Tibial nerve (tissue), 4 donors: ENCODE data around the gene SLC2A6. TPM values are rescaled to one million over a fixed set of nuclear protein-coding genes. Genes with fewer than 3 reads are reported as not detected.
"Not testable (repeated sequence)": the region's sequence is repeated elsewhere in the genome, so short reads cannot be mapped to it uniquely, and the experiment has no call there.

Experiments used
- DNase-seq, 2 donors: peaks; one replicate each; pipeline ENCODE4 v3.0.0-alpha.2; 2019; ENCODE audit warnings: low spot score in 2 of 2
- H3K27ac ChIP-seq, 4 donors: fragments of 200-600 bp; sonication (generic) in 3 of 4; one replicate each; pipeline ENCODE4 v1.5.1; 2017 to 2019; ENCODE audit warnings: mild to moderate bottlenecking in 1 of 4
- H3K27me3 ChIP-seq, 2 donors: fragments of 200-600 bp; sonication (generic) in 1 of 2; one replicate each; pipeline versions ENCODE4 v1.5.1 to v1.6.0; 2017 to 2019
- H3K36me3 ChIP-seq, 3 donors: fragments of 200-600 bp; sonication (generic); one replicate each; pipeline ENCODE4 v1.5.1; 2018 to 2019
- H3K4me1 ChIP-seq, 4 donors: fragments of 200-600 bp; sonication (generic) in 3 of 4; one replicate each; pipeline ENCODE4 v1.5.1; 2017 to 2019
- H3K4me3 ChIP-seq, 4 donors: fragments of 200-600 bp; sonication (generic) in 3 of 4; one replicate each; pipeline ENCODE4 v1.5.1; 2017 to 2019; ENCODE audit warnings: mild to moderate bottlenecking in 1 of 4, moderate library complexity in 1 of 4
- H3K9me3 ChIP-seq, 4 donors: fragments of 200-600 bp; sonication (generic) in 3 of 4; one replicate each; pipeline ENCODE4 v1.5.1; 2017 to 2019
- CTCF ChIP-seq, 5 experiments: fragments of 200-600 bp in 3 of 5; fragments of 450-650 bp in 2 of 5; sonication (generic) in 3 of 5; IDR thresholded peaks; one replicate each; pipeline ENCODE4 v1.5.1; 2016 to 2019; ENCODE audit warnings: antibody characterized with exemption in 5 of 5, mild to moderate bottlenecking in 3 of 5, moderate library complexity in 2 of 5
- EP300 ChIP-seq, 2 donors: sonication (generic); formaldehyde crosslinking; IDR thresholded peaks; one replicate each; pipeline ENCODE4 v1.6.1; 2017; ENCODE audit warnings: antibody characterized with exemption in 2 of 2, mild to moderate bottlenecking in 1 of 2
- POLR2A ChIP-seq, 2 donors: fragments of 450-650 bp; IDR thresholded peaks; one replicate each; pipeline ENCODE4 v1.6.1; 2017; ENCODE audit warnings: antibody characterized with exemption in 2 of 2, mild to moderate bottlenecking in 2 of 2, moderate library complexity in 2 of 2
- WGBS, 2 donors: methylation state at CpG; one replicate each; pipeline ENCODE4 v1.1.5; 2018; 5-methylcytosine and 5-hydroxymethylcytosine counted together
- total RNA-seq, 4 donors: library from RNA; depleted of rRNA; stranded (reverse); fragments of >200 nt; gene quantifications; one replicate each; pipeline ENCODE4 v1.1.0, GENCODE V29; 2016

SLC2A6 gene
- total RNA-seq, 4 donors from 2014 or later = 2.1 to 6.3 (median 3.0) TPM

- no peak for TF ChIP-seq EP300 (IDR thresholded peaks at IDR 0.05)
- TF ChIP-seq POLR2A (IDR thresholded peaks at IDR 0.05) = no peak
- no peak for TF ChIP-seq CTCF (IDR thresholded peaks at IDR 0.05)
- Histone ChIP-seq H3K36me3 (peaks cover 0 to 20% (median 0%) of the 10 kb centered on the region in 3 donors), H3K4me1 (peaks cover 0 to 9% (median 2%) of the 10 kb centered on the region in 4 donors), H3K4me3 (no peak overlapping the region), H3K9me3 (no peaks in the 10 kb centered on the region), H3K27me3 (no peaks in the 10 kb centered on the region), H3K27ac (no peak overlapping the region)
- no peak for DNase-seq
- WGBS, 2 donors = 95 to 99% methylated on average over 6 to 8 of the region's 20 CpGs
Measured at GRCh38 chr9:133454943-133455673, 23.8 kb downstream of the SLC2A6 start.

GRCh38 chr9:133454325-133454724 is 24.6 kb downstream of the SLC2A6 start:
- H3K9me3 ChIP-seq = no peaks in the 10 kb centered on the region
- H3K4me3 ChIP-seq = no peak overlapping the region
- no peaks in the 10 kb centered on the region for H3K27me3 ChIP-seq
- WGBS, 2 donors = 86% methylated on average over 14 to 18 of the region's 19 CpGs
- peaks cover 0 to 8% (median 2%) of the 10 kb centered on the region in 4 donors for H3K4me1 ChIP-seq
- H3K27ac ChIP-seq = no peak overlapping the region
- peaks cover 0 to 20% (median 0%) of the 10 kb centered on the region in 3 donors for H3K36me3 ChIP-seq
- TF ChIP-seq POLR2A (IDR thresholded peaks at IDR 0.05) = no peak
- TF ChIP-seq EP300 (IDR thresholded peaks at IDR 0.05) = no peak
- no peak for TF ChIP-seq CTCF (IDR thresholded peaks at IDR 0.05)
- no peak for DNase-seq

- Histone ChIP-seq H3K9me3 (no peaks in the 10 kb centered on the region), H3K36me3 (peaks cover 0 to 20% (median 0%) of the 10 kb centered on the region in 3 donors), H3K27me3 (no peaks in the 10 kb centered on the region), H3K4me3 (no peak overlapping the region), H3K4me1 (peaks cover 0 to 1% (median 0%) of the 10 kb centered on the region in 4 donors), H3K27ac (no peak overlapping the region)
- TF ChIP-seq EP300 (IDR thresholded peaks at IDR 0.05) = no peak
- no peak for TF ChIP-seq POLR2A (IDR thresholded peaks at IDR 0.05)
- TF ChIP-seq CTCF (IDR thresholded peaks at IDR 0.05) = no peak
- 72 to 76% methylated on average over 10 to 11 of the region's 11 CpGs for whole genome bisulfite sequencing, 2 donors
- DNase-seq = no peak
Measured at GRCh38 chr9:133453651-133454050, 25.2 kb downstream of the SLC2A6 start.

GRCh38 chr9:133452562-133452961 is 26.3 kb downstream of the SLC2A6 start:
- Histone ChIP-seq H3K4me1 (no peaks in the 10 kb centered on the region), H3K9me3 (no peaks in the 10 kb centered on the region), H3K27ac (no peak overlapping the region), H3K36me3 (peaks cover 0 to 20% (median 0%) of the 10 kb centered on the region in 3 donors), H3K4me3 (no peak overlapping the region), H3K27me3 (no peaks in the 10 kb centered on the region)
- DNase-seq = no peak
- 81 to 84% methylated on average over 7 of the region's 7 CpGs for WGBS, 2 donors
- TF ChIP-seq CTCF (IDR thresholded peaks at IDR 0.05) (no peak), EP300 (IDR thresholded peaks at IDR 0.05) (no peak), POLR2A (IDR thresholded peaks at IDR 0.05) (no peak)

- DNase-seq, H3K27me3 ChIP-seq, H3K27ac ChIP-seq, H3K4me1 ChIP-seq, H3K9me3 ChIP-seq, H3K4me3 ChIP-seq: not testable (repeated sequence)
- WGBS, 2 donors = 91 to 97% methylated on average over 5 of the region's 5 CpGs
- H3K36me3 ChIP-seq = peaks cover 0 to 18% (median 0%) of the 10 kb centered on the region in 3 donors
Measured at GRCh38 chr9:133451865-133452264, 27.0 kb downstream of the SLC2A6 start.
